B cell (primary cell): ENCODE results near the gene DZIP1L. TPM values are rescaled to one million over a fixed set of nuclear protein-coding genes. Genes with fewer than 3 reads are reported as not detected.

Experiments
- ATAC-seq: fragments of 200-7000 bp; cut with Tn5 transposase; one replicate; pipeline ENCODE4 v1.10.0; 2021; ENCODE audit warnings: low read depth, mild to moderate bottlenecking, moderate number of reproducible peaks, moderate library complexity
- CTCF ChIA-PET: fragments of 350-600 bp; sonication (Branson Sonifier 250); formaldehyde crosslinking; loops from one replicate; lab custom pipeline; 2021; ENCODE audit warnings: antibody characterized with exemption, inconsistent platforms; lab: Charles Lee
- POLR2A ChIA-PET: fragments of 350-600 bp; sonication (Branson Sonifier 250); formaldehyde crosslinking; loops from one replicate; lab custom pipeline; 2021; ENCODE audit warnings: antibody characterized with exemption; lab: Charles Lee
- DNase-seq: peaks from one replicate; pipeline ENCODE4 v3.0.0; 2013
- H2AFZ ChIP-seq: 2 replicates; pipeline ENCODE4 v1.6.1; 2012; ENCODE audit warnings: mild to moderate bottlenecking, low read depth, low read length; ENCODE audit not compliant: insufficient read depth, poor library complexity, severe bottlenecking
- H3K27ac ChIP-seq, 2 donors: 1 replicate in 1 of 2; 2 replicates in 1 of 2; pipeline ENCODE4 v1.5.1; 2012 to 2013; ENCODE audit warnings: low read length in 2 of 2, mild to moderate bottlenecking in 2 of 2, moderate library complexity in 1 of 2
- H3K27me3 ChIP-seq, 4 experiments: fragments of 200-600 bp in 1 of 4; sonication (generic) in 1 of 4; replicated peaks in 1 of 4; 1 replicate in 2 of 4; 2 replicates in 2 of 4; pipeline versions ENCODE4 v1.6.1 to v1.7.0; 2013 to 2016; ENCODE audit warnings: low read length in 3 of 4, mild to moderate bottlenecking in 2 of 4, mixed read lengths in 1 of 4, moderate library complexity in 1 of 4; ENCODE audit not compliant: insufficient read depth in 4 of 4, control insufficient read depth in 3 of 4; ENCODE audit errors: control extremely low read depth in 1 of 4
- H3K36me3 ChIP-seq, 2 experiments: replicated peaks in 1 of 2; 1 replicate in 1 of 2; 2 replicates in 1 of 2; pipeline versions ENCODE4 v1.6.1 to v1.7.1; 2013; ENCODE audit warnings: low read length in 1 of 2; ENCODE audit not compliant: insufficient read depth in 2 of 2, control insufficient read depth in 1 of 2; ENCODE audit errors: control extremely low read depth in 1 of 2, extremely low read depth in 1 of 2
- H3K4me1 ChIP-seq, 2 donors: fragments of 200-600 bp in 1 of 2; sonication (generic) in 1 of 2; 1 replicate in 1 of 2; 2 replicates in 1 of 2; pipeline versions ENCODE4 v1.5.1 to v1.6.1; 2013 to 2017; ENCODE audit warnings: low read length in 2 of 2; ENCODE audit not compliant: control insufficient read depth in 2 of 2, insufficient read depth in 2 of 2
- H3K4me2 ChIP-seq: replicated peaks from 2 replicates; pipeline ENCODE3; 2012; ENCODE audit warnings: mild to moderate bottlenecking, low read depth, low read length; ENCODE audit not compliant: poor library complexity, severe bottlenecking
- H3K4me3 ChIP-seq, 5 experiments: fragments of 200-600 bp in 1 of 5; sonication (generic) in 1 of 5; 1 replicate in 3 of 5; 2 replicates in 2 of 5; pipeline versions ENCODE4 v1.5.1 to v1.7.0; 2011 to 2016; ENCODE audit warnings: low read length in 4 of 5, mild to moderate bottlenecking in 4 of 5, low read depth in 2 of 5, control low read depth in 1 of 5, moderate library complexity in 1 of 5; ENCODE audit not compliant: insufficient read depth in 1 of 5; ENCODE audit errors: control extremely low read depth in 1 of 5, extremely low read depth in 1 of 5
- H3K79me2 ChIP-seq: fragments of 200-600 bp; sonication (generic); one replicate; pipeline ENCODE4 v1.6.0; 2016; ENCODE audit warnings: low read length; ENCODE audit not compliant: control insufficient read depth, insufficient read depth
- H3K9ac ChIP-seq: fragments of 200-600 bp; sonication (generic); 2 replicates; pipeline ENCODE4 v1.6.1; 2017; ENCODE audit warnings: mild to moderate bottlenecking, low read length, moderate library complexity
- H3K9me3 ChIP-seq, 3 donors: one replicate each; pipeline versions ENCODE4 v1.6.1 to v1.7.1; 2013; ENCODE audit warnings: low read length in 2 of 3; ENCODE audit not compliant: control insufficient read depth in 2 of 3, insufficient read depth in 1 of 3; ENCODE audit errors: control extremely low read depth in 1 of 3
- H4K20me1 ChIP-seq: 2 replicates; pipeline ENCODE4 v1.6.0; 2012; ENCODE audit warnings: mild to moderate bottlenecking, low read length; ENCODE audit not compliant: insufficient read depth, control insufficient read depth, poor library complexity, severe bottlenecking
- H3K27ac Mint-ChIP-seq: one replicate; pipeline ENCODE4 v1.8.0; 2021; ENCODE audit warnings: mixed read lengths
- H3K27me3 Mint-ChIP-seq: one replicate; pipeline ENCODE4 v1.8.0; 2021; ENCODE audit warnings: mixed read lengths
- H3K4me1 Mint-ChIP-seq: one replicate; pipeline ENCODE4 v1.8.0; 2021; ENCODE audit warnings: mixed read lengths
- H3K4me3 Mint-ChIP-seq: one replicate; pipeline ENCODE4 v1.8.0; 2021; ENCODE audit warnings: mixed read lengths
- H3K9me3 Mint-ChIP-seq: one replicate; pipeline ENCODE4 v1.8.0; 2022; ENCODE audit warnings: mixed read lengths; ENCODE audit not compliant: insufficient read depth
- EZH2 ChIP-seq: IDR thresholded peaks from 2 replicates; pipeline ENCODE4 v1.6.1; 2012; ENCODE audit warnings: borderline replicate concordance, low read depth, mild to moderate bottlenecking, moderate library complexity, low read length; ENCODE audit not compliant: insufficient read depth, poor library complexity, severe bottlenecking
- WGBS: methylation state at CpG from one replicate; pipeline ENCODE4 v1.1.5; 2013; ENCODE audit warnings: missing lambda C conversion rate; ENCODE audit not compliant: insufficient coverage; 5-methylcytosine and 5-hydroxymethylcytosine counted together
- intact Hi-C: fragments of 100-400 bp; cut with micrococcal nuclease; formaldehyde crosslinking; loops from one replicate; pipeline ENCODE4 v1.10.0; 2022
- polyA plus RNA-seq: library from polyadenylated mRNA; depleted of rRNA; stranded (reverse); fragments of >200 nt; gene quantifications from 2 replicates; pipeline ENCODE4 v1.2.3, GENCODE V29; 2012
- total RNA-seq, 2 donors: library from RNA; stranded (reverse); fragments of 120-200 nt in 1 of 2; gene quantifications; 1 replicate in 1 of 2; 2 replicates in 1 of 2; pipeline versions ENCODE4 v1.2.3 to v1.2.4, GENCODE V29; 2013 to 2022
- TF ChIP-seq, protein P1 (sequence below): fragments of 200-600 bp; IDR thresholded peaks from one replicate; pipeline ENCODE4 v1.8.0; 2022; ENCODE audit warnings: antibody characterized with exemption, mild to moderate bottlenecking

Gene DZIP1L
- total and polyA plus RNA-seq, 2 donors (not counting 1 experiment from before 2014, with no cell fraction given), result not detected

DNA sequence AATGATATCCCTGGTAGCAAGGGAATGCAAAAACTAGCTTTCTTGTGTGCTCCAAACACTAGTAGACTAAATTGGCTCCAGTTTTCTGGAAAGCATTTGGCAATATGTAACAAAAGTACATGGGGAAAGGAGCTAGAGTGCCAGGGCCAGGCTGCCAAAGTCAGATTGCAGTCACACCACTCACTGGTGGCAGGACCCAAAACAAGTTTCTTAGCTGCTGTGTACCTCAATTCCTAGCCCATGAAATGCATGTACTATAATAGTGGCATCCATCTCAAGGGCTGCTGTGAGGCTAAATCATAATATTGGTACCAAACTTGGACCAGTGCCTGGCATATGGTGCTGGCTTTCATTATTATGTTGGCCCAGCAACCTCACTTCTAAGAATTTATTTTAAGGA lies 56.1 kb downstream of the DZIP1L start:
- POLR2A ChIA-PET, result no interaction called here
- Mint-ChIP-seq H3K9me3 (no peaks in the 10 kb centered on the region), H3K27ac (no peak overlapping the region), H3K4me1 (peaks cover 4% of the 10 kb centered on the region), H3K27me3 (peaks cover 11% of the 10 kb centered on the region), H3K4me3 (no peak overlapping the region)
- Histone ChIP-seq H3K4me1 (no peaks in the 10 kb centered on the region), H3K9ac (no peak overlapping the region), H3K36me3 (no peaks in the 10 kb centered on the region), H3K9me3 (no peaks in the 10 kb centered on the region), H4K20me1 (no peaks in the 10 kb centered on the region), H3K4me3 (no peak overlapping the region), H3K27ac (no peak overlapping the region), H3K27me3 (no peaks in the 10 kb centered on the region), H3K79me2 (no peaks in the 10 kb centered on the region), H3K4me2 (no peak overlapping the region), H2AFZ (no peak overlapping the region)
- CTCF ChIA-PET, result no interaction called here
- intact Hi-C loops, result no loop called here
- DNase-seq (no peak), ATAC-seq (no peak)
- TF ChIP-seq, protein P1, sequence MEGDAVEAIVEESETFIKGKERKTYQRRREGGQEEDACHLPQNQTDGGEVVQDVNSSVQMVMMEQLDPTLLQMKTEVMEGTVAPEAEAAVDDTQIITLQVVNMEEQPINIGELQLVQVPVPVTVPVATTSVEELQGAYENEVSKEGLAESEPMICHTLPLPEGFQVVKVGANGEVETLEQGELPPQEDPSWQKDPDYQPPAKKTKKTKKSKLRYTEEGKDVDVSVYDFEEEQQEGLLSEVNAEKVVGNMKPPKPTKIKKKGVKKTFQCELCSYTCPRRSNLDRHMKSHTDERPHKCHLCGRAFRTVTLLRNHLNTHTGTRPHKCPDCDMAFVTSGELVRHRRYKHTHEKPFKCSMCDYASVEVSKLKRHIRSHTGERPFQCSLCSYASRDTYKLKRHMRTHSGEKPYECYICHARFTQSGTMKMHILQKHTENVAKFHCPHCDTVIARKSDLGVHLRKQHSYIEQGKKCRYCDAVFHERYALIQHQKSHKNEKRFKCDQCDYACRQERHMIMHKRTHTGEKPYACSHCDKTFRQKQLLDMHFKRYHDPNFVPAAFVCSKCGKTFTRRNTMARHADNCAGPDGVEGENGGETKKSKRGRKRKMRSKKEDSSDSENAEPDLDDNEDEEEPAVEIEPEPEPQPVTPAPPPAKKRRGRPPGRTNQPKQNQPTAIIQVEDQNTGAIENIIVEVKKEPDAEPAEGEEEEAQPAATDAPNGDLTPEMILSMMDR, result no peak
- TF ChIP-seq EZH2, result no peak

DNA sequence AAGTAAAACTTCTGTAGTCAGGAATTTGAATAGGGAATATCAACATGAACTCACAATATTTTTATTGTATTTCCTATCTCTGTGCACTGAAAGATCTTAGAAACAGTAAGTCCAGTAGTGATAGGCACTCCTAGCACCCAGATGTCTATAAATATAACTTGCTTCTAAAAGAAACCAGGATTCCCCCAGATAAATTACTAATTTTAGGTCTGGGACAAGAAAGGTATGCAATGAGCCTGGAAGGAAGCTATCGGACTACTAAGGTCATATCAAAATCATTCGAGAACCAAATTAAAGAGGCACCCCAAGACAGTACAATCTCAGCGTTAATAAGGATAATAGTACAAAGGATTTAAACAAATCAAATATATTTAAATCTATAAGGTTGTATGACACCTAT lies 58.0 kb downstream of the DZIP1L start:
- ChIA-PET CTCF (interaction anchor here (0.9 to 1.5 kb wide), 2 partner anchors 9 to 13 kb away, joined by 3 read pairs; no protein-coding TSS in a partner anchor), POLR2A (no interaction called here)
- no CpG with 5 or more reads among the region's 3 CpGs for WGBS
- intact Hi-C loops, result no loop called here
- H3K27me3 Mint-ChIP-seq, result peaks cover 20% of the 10 kb centered on the region
- H3K79me2 ChIP-seq, result no peaks in the 10 kb centered on the region
- H3K4me1 ChIP-seq, result no peaks in the 10 kb centered on the region
- H3K4me1 Mint-ChIP-seq, result peaks cover 4% of the 10 kb centered on the region
- no peak overlapping the region for H3K4me3 Mint-ChIP-seq
- no peak overlapping the region for H3K27ac ChIP-seq
- DNase-seq (no peak), ATAC-seq (no peak)
- no peak overlapping the region for H3K27ac Mint-ChIP-seq
- H4K20me1 ChIP-seq, result no peaks in the 10 kb centered on the region
- H3K9me3 Mint-ChIP-seq, result no peaks in the 10 kb centered on the region
- H3K27me3 ChIP-seq, result peaks cover 0 to 4% (median 0%) of the 10 kb centered on the region in 4 experiments
- TF ChIP-seq EZH2, result no peak
- TF ChIP-seq, protein P1, result no peak
- no peak overlapping the region for H2AFZ ChIP-seq
- no peak overlapping the region for H3K9ac ChIP-seq
- no peaks in the 10 kb centered on the region for H3K36me3 ChIP-seq
- H3K4me2 ChIP-seq, result no peak overlapping the region
- no peak overlapping the region for H3K4me3 ChIP-seq
- no peaks in the 10 kb centered on the region for H3K9me3 ChIP-seq
